Endothelial cell (in vitro differentiated cells): ENCODE results near the gene SV2B. TPM values are rescaled to one million over a fixed set of nuclear protein-coding genes. Genes with fewer than 3 reads are reported as not detected.

Source experiments
- DNase-seq: peaks from one replicate; pipeline ENCODE4 v3.0.0; 2021; ENCODE audit warnings: low spot score
- H3K27ac Mint-ChIP-seq: one replicate; pipeline ENCODE4 v1.8.0; 2021; ENCODE audit warnings: mixed read lengths, inconsistent platforms; ENCODE audit not compliant: unreplicated experiment
- H3K27me3 Mint-ChIP-seq: one replicate; pipeline ENCODE4 v1.8.0; 2021; ENCODE audit warnings: mild to moderate bottlenecking, moderate library complexity, mixed read lengths, inconsistent platforms; ENCODE audit not compliant: unreplicated experiment
- H3K36me3 Mint-ChIP-seq: one replicate; pipeline ENCODE4 v1.8.0; 2021; ENCODE audit warnings: mild to moderate bottlenecking, low read depth, mixed read lengths, inconsistent platforms; ENCODE audit not compliant: unreplicated experiment
- H3K4me1 Mint-ChIP-seq: one replicate; pipeline ENCODE4 v1.8.0; 2021; ENCODE audit warnings: mild to moderate bottlenecking, mixed read lengths, inconsistent platforms; ENCODE audit not compliant: unreplicated experiment
- H3K4me3 Mint-ChIP-seq: one replicate; pipeline ENCODE4 v1.8.0; 2021; ENCODE audit warnings: mild to moderate bottlenecking, mixed read lengths, inconsistent platforms; ENCODE audit not compliant: unreplicated experiment
- H3K9me3 Mint-ChIP-seq: one replicate; pipeline ENCODE4 v1.8.0; 2021; ENCODE audit warnings: mixed read lengths, inconsistent platforms; ENCODE audit not compliant: unreplicated experiment
- CTCF ChIP-seq: fragments of 200-600 bp; sonication (generic); IDR thresholded peaks from one replicate; pipeline ENCODE4 v1.5.0; 2021; ENCODE audit warnings: antibody characterized with exemption; ENCODE audit not compliant: unreplicated experiment
- total RNA-seq: library from RNA; stranded (reverse); fragmentation: NEBNext Ultra II Directional; extraction: Animal tissue kit (Norgen Biotek cat#: 25700); gene quantifications from one replicate; pipeline ENCODE4 v1.2.1, GENCODE V29; 2021; ENCODE audit not compliant: unreplicated experiment

SV2B gene
- total RNA-seq, 1 donor from 2014 or later, result 0.26 TPM

GRCh38 chr15:91237445-91237844 is 137.4 kb downstream of the SV2B start:
- H3K9me3 Mint-ChIP-seq, result no peaks in the 10 kb centered on the region
- H3K4me3 Mint-ChIP-seq, result no peak overlapping the region
- no peak for DNase-seq
- TF ChIP-seq CTCF, result no peak
- no peak overlapping the region for H3K27ac Mint-ChIP-seq
- no peaks in the 10 kb centered on the region for H3K27me3 Mint-ChIP-seq
- H3K4me1 Mint-ChIP-seq, result no peaks in the 10 kb centered on the region
- H3K36me3 Mint-ChIP-seq, result no peaks in the 10 kb centered on the region

GRCh38 chr15:91238644-91239425 is 138.8 kb downstream of the SV2B start:
- Mint-ChIP-seq H3K36me3 (no peaks in the 10 kb centered on the region), H3K9me3 (no peaks in the 10 kb centered on the region), H3K4me3 (no peak overlapping the region), H3K4me1 (no peaks in the 10 kb centered on the region), H3K27ac (no peak overlapping the region), H3K27me3 (no peaks in the 10 kb centered on the region)
- no peak for TF ChIP-seq CTCF
- DNase-seq, result no peak

GRCh38 chr15:91243826-91244225 is 143.8 kb downstream of the SV2B start:
- H3K9me3 Mint-ChIP-seq, result no peaks in the 10 kb centered on the region
- no peaks in the 10 kb centered on the region for H3K4me1 Mint-ChIP-seq
- no peak for DNase-seq
- H3K4me3 Mint-ChIP-seq, result no peak overlapping the region
- no peaks in the 10 kb centered on the region for H3K27me3 Mint-ChIP-seq
- TF ChIP-seq CTCF, result no peak
- no peaks in the 10 kb centered on the region for H3K36me3 Mint-ChIP-seq
- H3K27ac Mint-ChIP-seq, result no peak overlapping the region

- H3K36me3 Mint-ChIP-seq, result no peaks in the 10 kb centered on the region
- DNase-seq, result no peak
- no peak overlapping the region for H3K27ac Mint-ChIP-seq
- no peak overlapping the region for H3K4me3 Mint-ChIP-seq
- no peaks in the 10 kb centered on the region for H3K9me3 Mint-ChIP-seq
- no peak for TF ChIP-seq CTCF
- H3K4me1 Mint-ChIP-seq, result no peaks in the 10 kb centered on the region
- H3K27me3 Mint-ChIP-seq, result no peaks in the 10 kb centered on the region
These were observed 144.9 kb downstream of the SV2B start for GRCh38 chr15:91244919-91245318.

GRCh38 chr15:91246998-91247397 is 146.9 kb downstream of the SV2B start:
- Mint-ChIP-seq H3K4me3 (no peak overlapping the region), H3K36me3 (no peaks in the 10 kb centered on the region), H3K27ac (no peak overlapping the region), H3K27me3 (no peaks in the 10 kb centered on the region), H3K4me1 (no peaks in the 10 kb centered on the region), H3K9me3 (no peaks in the 10 kb centered on the region)
- TF ChIP-seq CTCF, result no peak
- no peak for DNase-seq
